Upper lobe of left lung (tissue), 4 donors: ENCODE measurements around the gene SEPTIN2.

Source experiments
- CTCF ChIP-seq, 6 experiments: fragments of 450-650 bp in 4 of 6; fragments of 200-600 bp in 2 of 6; sonication (generic) in 2 of 6; IDR thresholded peaks; one replicate each; pipeline ENCODE4 v1.5.1; 2016 to 2019; ENCODE audit warnings: antibody characterized with exemption in 6 of 6
- POLR2AphosphoS5 ChIP-seq, 2 donors: sonication (generic); formaldehyde crosslinking; IDR thresholded peaks; one replicate each; pipeline ENCODE4 v1.5.1; 2017; ENCODE audit warnings: antibody characterized with exemption in 2 of 2

DNA sequence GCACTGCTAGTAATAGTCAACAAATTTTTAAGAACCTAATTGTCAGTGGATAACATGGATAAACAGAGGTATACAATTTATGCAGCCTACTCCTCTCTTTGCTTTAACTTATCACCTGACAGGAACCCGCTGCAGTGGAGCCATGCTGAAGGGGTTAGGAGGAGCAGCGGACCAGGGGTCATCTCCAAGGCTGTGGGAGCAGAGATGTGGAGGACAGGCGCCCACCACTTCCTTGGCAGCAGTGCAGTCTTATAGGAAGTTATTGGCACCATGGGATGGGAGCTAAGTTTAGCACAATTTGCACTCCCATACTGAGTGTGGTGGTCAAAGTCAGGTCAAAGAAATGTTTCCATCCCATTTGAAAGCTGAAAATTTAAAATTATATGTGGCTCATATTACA lies 35.9 kb upstream of the SEPTIN2 start:
- TF ChIP-seq POLR2AphosphoS5 (IDR thresholded peaks at IDR 0.05) (no peak), CTCF (IDR thresholded peaks at IDR 0.05) (no peak)
